K562 (cell line): Measurements from ENCODE around the gene IPO7. TPM values are rescaled to one million over a fixed set of nuclear protein-coding genes. Genes with fewer than 3 reads are reported as not detected.

Source experiments
- ATAC-seq: fragments of 200-7000 bp; cut with Tn5 transposase; 3 replicates; pipeline ENCODE4 v1.9.1; 2020; ENCODE audit warnings: moderate library complexity
- BruUV-seq: library from RNA; stranded (reverse); fragments of 400-500 nt; replicated peaks from 2 replicates; lab custom pipeline; 2021; lab: Mats Ljungman, UMichigan
- CTCF ChIA-PET: fragments of 300-600 bp; formaldehyde crosslinking; extraction: SDS; loops from one replicate; lab custom pipeline; 2021; ENCODE audit warnings: low intra/inter-chr PET ratio; lab: Yijun Ruan, JAX
- POLR2A ChIA-PET: fragments of 300-600, 350-650 bp; sonication (Branson Sonifier 250); formaldehyde crosslinking; extraction: SDS; loops from one replicate; lab custom pipeline; 2021; ENCODE audit warnings: antibody characterized with exemption, inconsistent platforms; lab: Yijun Ruan, JAX
- DNase-seq, 4 experiments: peaks; one replicate each; pipeline versions ENCODE4 v3.0.0 to v3.0.0-alpha.2; 2011 to 2018; ENCODE audit warnings: low spot score in 3 of 4, mixed read lengths in 3 of 4; ENCODE audit errors: extremely low read depth in 1 of 4
- FAIRE-seq: peaks from 2 replicates; lab custom pipeline; 2011; peaks lifted over from hg19 to GRCh38; lab: Jason Lieb, UNC
- H2AFZ ChIP-seq: 2 replicates; pipeline ENCODE4 v1.6.0; 2011; ENCODE audit warnings: low read depth, low read length, control low read depth, inconsistent platforms
- H3K27ac ChIP-seq: fragments of 200-600 bp; 3 replicates; pipeline ENCODE4 v1.8.0; 2011; ENCODE audit warnings: low read depth, mild to moderate bottlenecking, control low read depth, inconsistent platforms, low read length, moderate library complexity, mixed read lengths; ENCODE audit errors: extremely low read depth
- H3K27me3 ChIP-seq, 2 experiments: fragments of 300-600 bp in 1 of 2; 2 replicates in 1 of 2; 3 replicates in 1 of 2; pipeline versions ENCODE4 v1.6.0 to v1.8.0; 2011; ENCODE audit warnings: inconsistent platforms in 2 of 2, low read length in 2 of 2, mild to moderate bottlenecking in 1 of 2, mixed read lengths in 1 of 2, moderate library complexity in 1 of 2; ENCODE audit not compliant: control insufficient read depth in 2 of 2, insufficient read depth in 2 of 2
- H3K36me3 ChIP-seq: fragments of 300-600 bp; 3 replicates; pipeline ENCODE4 v1.8.0; 2011; ENCODE audit warnings: mild to moderate bottlenecking, low read length, inconsistent platforms; ENCODE audit not compliant: control insufficient read depth, insufficient read depth
- H3K4me1 ChIP-seq, 2 experiments: fragments of 200-600 bp in 1 of 2; replicated peaks in 1 of 2; 2 replicates in 1 of 2; 3 replicates in 1 of 2; pipeline versions ENCODE4 v1.5.1 to v1.8.0; 2011; ENCODE audit warnings: inconsistent platforms in 2 of 2, low read length in 2 of 2, mild to moderate bottlenecking in 1 of 2, mixed read lengths in 1 of 2, moderate library complexity in 1 of 2; ENCODE audit not compliant: control insufficient read depth in 2 of 2, insufficient read depth in 2 of 2
- H3K4me2 ChIP-seq: 2 replicates; pipeline ENCODE4 v1.6.1; 2011; ENCODE audit warnings: low read length, control low read depth, inconsistent platforms, mixed read lengths; ENCODE audit not compliant: insufficient read depth
- H3K4me3 ChIP-seq: fragments of 200-600 bp; sonication (generic), shearing (Covaris generic); 2 replicates; pipeline ENCODE4 v1.5.1; 2016; ENCODE audit warnings: control low read depth, inconsistent platforms
- H3K79me2 ChIP-seq: fragments of 200-600 bp; 3 replicates; pipeline ENCODE4 v1.8.0; 2011; ENCODE audit warnings: low read length, inconsistent platforms; ENCODE audit not compliant: control insufficient read depth, insufficient read depth
- H3K9ac ChIP-seq, 2 experiments: 2 replicates each; pipeline versions ENCODE4 v1.6.0 to v1.6.1; 2011; ENCODE audit warnings: low read depth in 2 of 2, low read length in 2 of 2, control low read depth in 1 of 2, inconsistent platforms in 1 of 2, mild to moderate bottlenecking in 1 of 2, mixed read lengths in 1 of 2; ENCODE audit not compliant: insufficient read depth in 1 of 2
- H3K9me1 ChIP-seq: one replicate; pipeline ENCODE4 v1.6.0; 2011; ENCODE audit warnings: inconsistent platforms, mild to moderate bottlenecking, low read length, moderate library complexity; ENCODE audit not compliant: control insufficient read depth, insufficient read depth
- H3K9me3 ChIP-seq: replicated peaks from 2 replicates; pipeline ENCODE4 v1.5.1; 2011; ENCODE audit warnings: low read depth, low read length, inconsistent platforms; ENCODE audit not compliant: control insufficient read depth, insufficient read depth
- H4K20me1 ChIP-seq: replicated peaks from 2 replicates; pipeline ENCODE4 v1.6.1; 2011; ENCODE audit warnings: low read length, inconsistent platforms, mixed read lengths; ENCODE audit not compliant: control insufficient read depth, insufficient read depth
- BRCA1 ChIP-seq, 2 experiments: fragments of 450-650 bp in 1 of 2; sonication (generic) in 1 of 2; formaldehyde crosslinking in 1 of 2; IDR thresholded peaks; 2 replicates each; pipeline versions ENCODE4 v1.5.0 to v1.6.1; 2017 to 2020; ENCODE audit warnings: mild to moderate bottlenecking in 1 of 2, missing genetic modification reagents in 1 of 2
- CBFB ChIP-seq: sonication (generic); formaldehyde crosslinking; IDR thresholded peaks from 2 replicates; pipeline ENCODE4 v1.4.0; 2020; ENCODE audit warnings: mild to moderate bottlenecking, missing genetic modification reagents
- FOXJ3 ChIP-seq: sonication (generic); formaldehyde crosslinking; IDR thresholded peaks from 2 replicates; pipeline ENCODE4 v1.4.0; 2020; ENCODE audit warnings: mild to moderate bottlenecking, missing genetic modification reagents
- KLF10 ChIP-seq: fragments of 250-450 bp; sonication (Bioruptor Pico); IDR thresholded peaks from 2 replicates; pipeline ENCODE4 v1.6.1; 2021; ENCODE audit warnings: matching md5 sums
- MED1 ChIP-seq: sonication (generic); formaldehyde crosslinking; IDR thresholded peaks from 2 replicates; pipeline ENCODE4 v1.8.1; 2023; ENCODE audit warnings: missing genetic modification reagents, borderline replicate concordance
- NCOA1 ChIP-seq: fragments of 450-650 bp; IDR thresholded peaks from 2 replicates; pipeline ENCODE4 v1.6.1; 2016; ENCODE audit warnings: low read depth
- PHF20 ChIP-seq: fragments of 450-650 bp; IDR thresholded peaks from 2 replicates; pipeline ENCODE4 v1.6.1; 2018; ENCODE audit not compliant: partially characterized antibody
- SUPT5H ChIP-seq: fragments of 450-650 bp; IDR thresholded peaks from 2 replicates; pipeline ENCODE4 v1.6.1; 2016
- ZFP1 ChIP-seq: fragments of 450-650 bp; formaldehyde crosslinking; IDR thresholded peaks from 2 replicates; pipeline ENCODE4 v1.4.0; 2020; ENCODE audit warnings: mild to moderate bottlenecking, mixed read lengths
- ZNF212 ChIP-seq: fragments of 450-650 bp; formaldehyde crosslinking; IDR thresholded peaks from 2 replicates; pipeline ENCODE4 v1.4.0; 2020; ENCODE audit warnings: mild to moderate bottlenecking
- ZNF785 ChIP-seq: fragments of 250-450 bp; sonication (Bioruptor Pico); IDR thresholded peaks from 2 replicates; pipeline ENCODE4 v1.4.0; 2020; ENCODE audit warnings: mild to moderate bottlenecking
- WGBS: fragments of 100-300 bp; shearing (Covaris generic); methylation state at CpG from one replicate; pipeline ENCODE4 v1.1.6; 2016; ENCODE audit warnings: low coverage, mixed read lengths; ENCODE audit not compliant: insufficient coverage; ENCODE audit errors: missing lambda C conversion rate; 5-methylcytosine and 5-hydroxymethylcytosine counted together
- in situ Hi-C: fragments of 300-500 bp; cut with MboI; formaldehyde crosslinking; loops from 4 replicates; pipeline ENCODE4 v1.15.0; 2018; ENCODE audit warnings: inconsistent platforms, mixed read lengths
- intact Hi-C: fragments of 100-400 bp; cut with micrococcal nuclease; formaldehyde crosslinking; loops from 2 replicates; pipeline ENCODE4 v1.14.2; 2022
- polyA plus RNA-seq, 8 experiments: library from polyadenylated mRNA; depleted of rRNA in 4 of 8; stranded (reverse) in 5 of 8; unstranded in 3 of 8; fragments of >200 nt; fragmentation: Nextera tagmentation in 2 of 8; fragmentation: Illumina TruSeq in 1 of 8; extraction: Ambion mirVana in 2 of 8; extraction: Trizol in 1 of 8; gene quantifications; 2 replicates each; pipeline versions ENCODE4 v1.2.1 to v1.2.3, GENCODE V29; 2011 to 2014; ENCODE audit warnings: inconsistent platforms in 1 of 8, missing spikeins in 1 of 8
- total RNA-seq, 7 experiments: library from RNA; depleted of rRNA in 6 of 7; stranded (reverse); fragments of >200 nt in 6 of 7; fragmentation: Illumina TruSeq in 2 of 7; extraction: Trizol in 2 of 7; gene quantifications; 2 replicates each; pipeline versions ENCODE4 v1.2.1 to v1.2.3, GENCODE V29; 2011 to 2021; ENCODE audit warnings: low replicate concordance in 1 of 7
- TF ChIP-seq, protein P1 (sequence below): fragments of 250-450 bp; sonication (Bioruptor Pico); IDR thresholded peaks from 2 replicates; pipeline ENCODE4 v1.4.0; 2020; ENCODE audit warnings: mild to moderate bottlenecking, moderate library complexity

The IPO7 gene
- total and polyA plus RNA-seq, 9 of the 15 experiments (the other 6 are each of a cell fraction or from before 2014, with no cell fraction given) = 23.6 to 138 (median 110) TPM

GRCh38 chr11:9379041-9379440 is 5.4 kb upstream of the IPO7 start:
- Histone ChIP-seq H4K20me1 (no peaks in the 10 kb centered on the region), H3K4me1 (no peaks in the 10 kb centered on the region; a peak in 2 of 5 replicates), H3K9me1 (no peaks in the 10 kb centered on the region), H3K9ac (no peak overlapping the region), H3K4me3 (no peak overlapping the region), H3K4me2 (no peak overlapping the region), H3K36me3 (no peaks in the 10 kb centered on the region), H3K9me3 (0 out of 2 replicates have a peak, but pooled peaks cover 3% of the 10 kb centered on the region), H3K27me3 (no peaks in the 10 kb centered on the region), H3K27ac (no peak overlapping the region), H2AFZ (peak overlapping the region; percentile 59; the same call in 1 of the 2 replicates), H3K79me2 (no peaks in the 10 kb centered on the region)
- 74% methylated on average over 12 of the region's 12 CpGs for WGBS
- no peak for FAIRE-seq
- CTCF ChIA-PET = no interaction called here
- no peak for ATAC-seq
- intact Hi-C loops = no loop called here
- POLR2A ChIA-PET = interaction anchor here (0.9 to 1.1 kb wide), 2 partner anchors 14 to 16 kb away, joined by 3 read pairs; no protein-coding TSS in a partner anchor
- TF ChIP-seq KLF10 (CRISPR knock-in tag) (no peak), ZNF785 (no peak), NCOA1 (no peak), CBFB (CRISPR knock-in tag) (no peak), BRCA1 (IDR thresholded peaks at IDR 0.05) (no peak), BRCA1 (CRISPR knock-in tag; IDR thresholded peaks at IDR 0.05) (no peak)
- in situ Hi-C loops = no loop called here
- no peak for DNase-seq
- no TSS peak for BruUV-seq

DNA sequence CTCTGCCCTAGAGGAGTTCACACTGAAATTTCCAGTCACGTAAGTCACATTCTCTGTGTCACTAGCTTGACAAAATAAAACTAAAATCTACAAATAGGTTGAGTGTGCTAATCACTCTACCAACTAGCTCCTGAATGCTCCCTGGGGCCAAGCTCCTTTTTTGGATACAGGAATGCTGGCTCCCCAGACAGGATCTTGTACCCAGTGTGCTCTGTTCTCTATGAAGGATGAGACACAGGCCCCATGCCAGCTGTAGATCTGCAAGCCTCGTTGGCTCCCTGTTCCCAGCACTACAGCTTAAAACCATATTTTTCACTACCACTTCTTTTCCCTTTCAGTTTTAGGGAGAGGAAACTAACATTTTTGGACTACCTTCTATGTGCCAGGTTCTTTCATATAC is 3.7 kb upstream of the IPO7 start:
- ChIA-PET CTCF (no interaction called here), POLR2A (interaction anchor here (1.1 to 2.1 kb wide), 2 partner anchors 14 to 16 kb away, joined by 5 read pairs; no protein-coding TSS in a partner anchor)
- peaks cover 10% of the 10 kb centered on the region for H4K20me1 ChIP-seq
- H3K36me3 ChIP-seq = peaks cover 5% of the 10 kb centered on the region; the same call in 2 of the 3 replicates
- BruUV-seq = no TSS peak
- FAIRE-seq (no peak), ATAC-seq (no peak), DNase-seq (no peak)
- H3K27me3 ChIP-seq = no peaks in the 10 kb centered on the region
- H3K9ac ChIP-seq = no peak overlapping the region
- no peak overlapping the region for H3K27ac ChIP-seq
- H3K4me3 ChIP-seq = no peak overlapping the region
- peaks cover 0 to 7% of the 10 kb centered on the region in 2 experiments; a peak in 3 of 5 replicates for H3K4me1 ChIP-seq
- no peak overlapping the region for H3K4me2 ChIP-seq
- intact Hi-C loops (no loop called here), in situ Hi-C loops (no loop called here)
- H3K9me3 ChIP-seq = 0 out of 2 replicates have a peak, but pooled peaks cover 3% of the 10 kb centered on the region
- H2AFZ ChIP-seq = peak overlapping the region; percentile 47; the same call in 1 of the 2 replicates
- H3K79me2 ChIP-seq = peaks cover 17% of the 10 kb centered on the region
- H3K9me1 ChIP-seq = no peaks in the 10 kb centered on the region
- WGBS = 68% methylated on average over 2 of the region's 2 CpGs
- TF ChIP-seq ZNF212 (CRISPR knock-in tag) (no peak), SUPT5H (no peak), MED1 (CRISPR knock-in tag) (no peak), FOXJ3 (no peak), PHF20 (no peak), ZFP1 (CRISPR knock-in tag) (no peak)
- TF ChIP-seq, protein P1, sequence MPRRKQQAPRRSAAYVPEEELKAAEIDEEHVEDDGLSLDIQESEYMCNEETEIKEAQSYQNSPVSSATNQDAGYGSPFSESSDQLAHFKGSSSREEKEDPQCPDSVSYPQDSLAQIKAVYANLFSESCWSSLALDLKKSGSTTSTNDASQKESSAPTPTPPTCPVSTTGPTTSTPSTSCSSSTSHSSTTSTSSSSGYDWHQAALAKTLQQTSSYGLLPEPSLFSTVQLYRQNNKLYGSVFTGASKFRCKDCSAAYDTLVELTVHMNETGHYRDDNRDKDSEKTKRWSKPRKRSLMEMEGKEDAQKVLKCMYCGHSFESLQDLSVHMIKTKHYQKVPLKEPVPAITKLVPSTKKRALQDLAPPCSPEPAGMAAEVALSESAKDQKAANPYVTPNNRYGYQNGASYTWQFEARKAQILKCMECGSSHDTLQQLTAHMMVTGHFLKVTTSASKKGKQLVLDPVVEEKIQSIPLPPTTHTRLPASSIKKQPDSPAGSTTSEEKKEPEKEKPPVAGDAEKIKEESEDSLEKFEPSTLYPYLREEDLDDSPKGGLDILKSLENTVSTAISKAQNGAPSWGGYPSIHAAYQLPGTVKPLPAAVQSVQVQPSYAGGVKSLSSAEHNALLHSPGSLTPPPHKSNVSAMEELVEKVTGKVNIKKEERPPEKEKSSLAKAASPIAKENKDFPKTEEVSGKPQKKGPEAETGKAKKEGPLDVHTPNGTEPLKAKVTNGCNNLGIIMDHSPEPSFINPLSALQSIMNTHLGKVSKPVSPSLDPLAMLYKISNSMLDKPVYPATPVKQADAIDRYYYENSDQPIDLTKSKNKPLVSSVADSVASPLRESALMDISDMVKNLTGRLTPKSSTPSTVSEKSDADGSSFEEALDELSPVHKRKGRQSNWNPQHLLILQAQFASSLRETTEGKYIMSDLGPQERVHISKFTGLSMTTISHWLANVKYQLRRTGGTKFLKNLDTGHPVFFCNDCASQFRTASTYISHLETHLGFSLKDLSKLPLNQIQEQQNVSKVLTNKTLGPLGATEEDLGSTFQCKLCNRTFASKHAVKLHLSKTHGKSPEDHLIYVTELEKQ = no peak
